NT2/D1 (cell line): ENCODE results near the gene TGM2.

ENCODE experiments used
- SUZ12 ChIP-seq: IDR thresholded peaks from 2 replicates; pipeline ENCODE4 v1.6.1; 2011; ENCODE audit not compliant: insufficient read length, insufficient read depth; ENCODE audit errors: extremely low read depth
- YY1 ChIP-seq: IDR thresholded peaks from 2 replicates; pipeline ENCODE4 v1.6.1; 2011; ENCODE audit not compliant: insufficient read length, insufficient read depth
- ZNF274 ChIP-seq: IDR thresholded peaks from 2 replicates; pipeline ENCODE4 v1.6.1; 2011; ENCODE audit warnings: mild to moderate bottlenecking, low read depth, low read length

- TF ChIP-seq ZNF274: no peak
- no peak for TF ChIP-seq YY1
- no peak for TF ChIP-seq SUZ12
These were observed 7.3 kb upstream of the TGM2 start for GRCh38 chr20:38172408-38172807.
